Testis (tissue), 2 donors: Measurements from ENCODE around the gene PAFAH1B1.

Source experiments
- CTCF ChIP-seq, 3 experiments: fragments of 450-650 bp in 2 of 3; fragments of 200-600 bp in 1 of 3; sonication (generic) in 1 of 3; IDR thresholded peaks; one replicate each; pipeline ENCODE4 v1.5.1; 2016 to 2019; ENCODE audit warnings: antibody characterized with exemption in 3 of 3, mild to moderate bottlenecking in 2 of 3, moderate library complexity in 1 of 3
- POLR2A ChIP-seq: fragments of 450-650 bp; IDR thresholded peaks from one replicate; pipeline ENCODE4 v1.6.1; 2017; ENCODE audit warnings: antibody characterized with exemption, mild to moderate bottlenecking, moderate library complexity

GRCh38 chr17:2690165-2691068, 97.0 kb downstream of the PAFAH1B1 start:
- TF ChIP-seq CTCF (IDR thresholded peaks at IDR 0.05) (no peak), POLR2A (no peak)
